Measurements from ENCODE around the gene F9. TPM values are rescaled to one million over a fixed set of nuclear protein-coding genes. Genes with fewer than 3 reads are reported as not detected.

Gene F9
- total RNA-seq, 2 donors from 2014 or later = not detected

- intact Hi-C loops (cut with DNase I) = no loop called here
- DNase-seq = no peak
- no peak for ATAC-seq
- 50 to 76% methylated on average over 1 of the region's 1 CpG for WGBS, 2 donors
- Histone ChIP-seq H3K4me3 (no peak overlapping the region), H3K4me1 (no peaks in the 10 kb centered on the region), H3K27ac (no peak overlapping the region), H3K36me3 (replicated peaks in 1 of 2; ENCODE audit: insufficient read depth in 1 of 2, low read depth in 2 of 2) (no peaks in the 10 kb centered on the region), H3K9me3 (no peaks in the 10 kb centered on the region), H3K27me3 (no peaks in the 10 kb centered on the region)
- TF ChIP-seq CTCF (IDR thresholded peaks at IDR 0.05) = no peak
- TF ChIP-seq POLR2A (IDR thresholded peaks at IDR 0.05) = no peak
Observed at GRCh38 chrX:139566981-139567380, 36.4 kb downstream of the F9 start.

GRCh38 chrX:139581068-139581467 lies 50.5 kb downstream of the F9 start:
- DNase-seq = no peak
- TF ChIP-seq POLR2A (IDR thresholded peaks at IDR 0.05) (no peak), CTCF (IDR thresholded peaks at IDR 0.05) (no peak)
- WGBS, 2 donors = 12 to 31% methylated on average over 3 to 4 of the region's 4 CpGs
- Histone ChIP-seq H3K4me1 (no peaks in the 10 kb centered on the region), H3K4me3 (no peak overlapping the region), H3K9me3 (no peaks in the 10 kb centered on the region), H3K27ac (no peak overlapping the region), H3K36me3 (replicated peaks in 1 of 2; ENCODE audit: insufficient read depth in 1 of 2, low read depth in 2 of 2) (no peaks in the 10 kb centered on the region), H3K27me3 (peaks cover 0 to 3% of the 10 kb centered on the region in 2 donors)
- intact Hi-C loops (cut with DNase I) = no loop called here
- ATAC-seq = no peak

GRCh38 chrX:139585613-139586012 lies 55.1 kb downstream of the F9 start:
- intact Hi-C loops (cut with DNase I) = no loop called here
- H3K4me1 ChIP-seq = no peaks in the 10 kb centered on the region
- WGBS, 2 donors = 53 to 61% methylated on average over 5 of the region's 5 CpGs

GRCh38 chrX:139596068-139596467 lies 65.5 kb downstream of the F9 start:
- Histone ChIP-seq H3K4me1 (no peaks in the 10 kb centered on the region), H3K4me3 (no peak overlapping the region), H3K36me3 (replicated peaks in 1 of 2; ENCODE audit: insufficient read depth in 1 of 2, low read depth in 2 of 2) (no peaks in the 10 kb centered on the region), H3K27ac (no peak overlapping the region), H3K27me3 (no peaks in the 10 kb centered on the region), H3K9me3 (no peaks in the 10 kb centered on the region)
- ATAC-seq (no peak), DNase-seq (no peak)
- WGBS, 2 donors = 40 to 45% methylated on average over 4 of the region's 4 CpGs
- intact Hi-C loops (cut with DNase I) = no loop called here
- TF ChIP-seq POLR2A (IDR thresholded peaks at IDR 0.05) = no peak
- TF ChIP-seq CTCF (IDR thresholded peaks at IDR 0.05) = no peak

More at GRCh38 chrX:139585613-139586012, 55.1 kb downstream of the F9 start:
- ATAC-seq = no peak
- H3K36me3 ChIP-seq (replicated peaks in 1 of 2; ENCODE audit: insufficient read depth in 1 of 2, low read depth in 2 of 2) = no peaks in the 10 kb centered on the region
- H3K27me3 ChIP-seq = no peaks in the 10 kb centered on the region
- no peak for DNase-seq
- no peaks in the 10 kb centered on the region for H3K9me3 ChIP-seq
- no peak overlapping the region for H3K27ac ChIP-seq
- H3K4me3 ChIP-seq = no peak overlapping the region
- TF ChIP-seq CTCF (IDR thresholded peaks at IDR 0.05) (no peak), POLR2A (IDR thresholded peaks at IDR 0.05) (no peak)

GRCh38 chrX:139600105-139600504 lies 69.6 kb downstream of the F9 start:
- Histone ChIP-seq H3K36me3 (replicated peaks in 1 of 2; ENCODE audit: insufficient read depth in 1 of 2, low read depth in 2 of 2) (no peaks in the 10 kb centered on the region), H3K27ac (no peak overlapping the region), H3K27me3 (no peaks in the 10 kb centered on the region), H3K4me3 (no peak overlapping the region), H3K4me1 (no peaks in the 10 kb centered on the region), H3K9me3 (no peaks in the 10 kb centered on the region)
- WGBS, 2 donors = 53 to 59% methylated on average over 1 of the region's 1 CpG
- TF ChIP-seq CTCF (IDR thresholded peaks at IDR 0.05) = no peak
- TF ChIP-seq POLR2A (IDR thresholded peaks at IDR 0.05) = no peak
- DNase-seq = no peak
- intact Hi-C loops (cut with DNase I) = no loop called here
- ATAC-seq = no peak

All from body of pancreas (tissue), 4 donors.